ENCODE measurements around the gene BMP6. TPM values are rescaled to one million over a fixed set of nuclear protein-coding genes. Genes with fewer than 3 reads are reported as not detected.

The BMP6 gene
- total RNA-seq, 1 experiment from 2014 or later = 0.28 TPM

GRCh38 chr6:7805850-7806214 lies 79.9 kb downstream of the BMP6 start:
- no peak for DNase-seq
- Histone ChIP-seq H3K14ac (ENCODE audit: insufficient read depth, low read length) (no peak overlapping the region), H3K9me3 (ENCODE audit: control insufficient read depth, low read depth, low read length) (no peaks in the 10 kb centered on the region), H2BK15ac (ENCODE audit: low read depth, low read length) (no peak overlapping the region), H3K27ac (ENCODE audit: insufficient read length, low read depth, low read length) (no peak overlapping the region), H3K23ac (ENCODE audit: insufficient read length, low read depth, low read length) (no peak overlapping the region), H3K4me1 (ENCODE audit: insufficient read depth, low read length) (no peaks in the 10 kb centered on the region; the same call in 1 of the 2 replicates), H3K9ac (ENCODE audit: extremely low read depth, insufficient read length, low read length) (no peak overlapping the region), H3T11ph (ENCODE audit: low read length) (no peak overlapping the region), H4K5ac (ENCODE audit: insufficient read length, low read depth, low read length) (no peak overlapping the region), H3K56ac (ENCODE audit: insufficient read length, low read depth, low read length) (no peak overlapping the region), H4K8ac (replicated peaks; ENCODE audit: insufficient read length, low read depth, low read length) (no peak overlapping the region), H2AFZ (ENCODE audit: low read length) (no peak overlapping the region), H2BK5ac (ENCODE audit: insufficient read length, low read length) (no peak overlapping the region), H2BK12ac (ENCODE audit: insufficient read length, low read depth, low read length) (no peak overlapping the region), H3K23me2 (ENCODE audit: insufficient read length, low read depth, low read length, poor library complexity, severe bottlenecking) (no peaks in the 10 kb centered on the region), H4K91ac (ENCODE audit: insufficient read length, low read depth, low read length) (no peak overlapping the region), H3K4ac (ENCODE audit: low read depth, low read length) (no peak overlapping the region), H4K20me1 (ENCODE audit: control insufficient read depth, insufficient read depth, insufficient read length) (no peaks in the 10 kb centered on the region), H3K79me1 (ENCODE audit: insufficient read depth, low read depth, low read length, poor library complexity, severe bottlenecking) (no peaks in the 10 kb centered on the region), H3K27me3 (ENCODE audit: insufficient read depth, low read length) (no peaks in the 10 kb centered on the region), H3K4me2 (ENCODE audit: insufficient read depth, insufficient read length, low read length) (no peak overlapping the region), H3K79me2 (ENCODE audit: insufficient read depth, low read length) (no peaks in the 10 kb centered on the region), H2BK120ac (ENCODE audit: low read depth, low read length, poor library complexity, severe bottlenecking) (no peak overlapping the region), H2BK20ac (ENCODE audit: low read depth, low read length, poor library complexity, severe bottlenecking) (no peak overlapping the region), H3K18ac (ENCODE audit: insufficient read length, low read depth, low read length) (no peak overlapping the region), H2AK5ac (ENCODE audit: insufficient read length, low read length) (no peak overlapping the region)
- no peak for TF ChIP-seq CTCF (conservative IDR thresholded peaks at IDR 0.05)
- WGBS (ENCODE audit: extremely low coverage, insufficient read length, low lambda C conversion rate) = no CpG with 5 or more reads among the region's 6 CpGs
- no peak overlapping the region for H3K27ac Mint-ChIP-seq
- no peaks in the 10 kb centered on the region for H3K27me3 Mint-ChIP-seq (ENCODE audit: low read depth)
- H3K9me3 Mint-ChIP-seq = no peaks in the 10 kb centered on the region
- no peaks in the 10 kb centered on the region; a peak in 1 of 7 replicates for H3K36me3 Mint-ChIP-seq (ENCODE audit: insufficient read depth in 1 of 3, low read depth in 3 of 3)
- no peak overlapping the region for H3K4me3 Mint-ChIP-seq
- H3K4me1 Mint-ChIP-seq = peaks cover 0 to 16% of the 10 kb centered on the region in 2 experiments; a peak in 2 of 4 replicates
